Measurements from ENCODE around the gene MRAS. TPM values are rescaled to one million over a fixed set of nuclear protein-coding genes. Genes with fewer than 3 reads are reported as not detected.

MRAS gene
- total RNA-seq, 2 donors from 2014 or later: 0.19 to 0.72 TPM

GRCh38 chr3:138432576-138433240 is 84.3 kb downstream of the MRAS start:
- Mint-ChIP-seq H3K4me1 (ENCODE audit: low read depth) (peaks cover 6% of the 10 kb centered on the region), H3K27me3 (ENCODE audit: low read depth) (peaks cover 53% of the 10 kb centered on the region), H3K4me3 (no peak overlapping the region)

GRCh38 chr3:138433892-138434275 is 85.5 kb downstream of the MRAS start:
- no peak for DNase-seq
- no peak for ATAC-seq (replicated peaks in 1 of 2)
- Mint-ChIP-seq H3K27ac (peak overlapping the region; percentile 59), H3K9me3 (no peaks in the 10 kb centered on the region), H3K4me1 (ENCODE audit: low read depth) (peaks cover 6% of the 10 kb centered on the region), H3K4me3 (peak overlapping the region; percentile 87 to 89), H3K36me3 (ENCODE audit: insufficient read depth in 2 of 2) (no peaks in the 10 kb centered on the region), H3K27me3 (ENCODE audit: low read depth) (peaks cover 55% of the 10 kb centered on the region)

More at GRCh38 chr3:138432576-138433240, 84.3 kb downstream of the MRAS start:
- DNase-seq (no peak), ATAC-seq (replicated peaks in 1 of 2) (no peak)
- Mint-ChIP-seq H3K27ac (no peak overlapping the region), H3K36me3 (ENCODE audit: insufficient read depth in 2 of 2) (no peaks in the 10 kb centered on the region), H3K9me3 (no peaks in the 10 kb centered on the region)

- Mint-ChIP-seq H3K9me3 (no peaks in the 10 kb centered on the region), H3K27me3 (ENCODE audit: low read depth) (peaks cover 55% of the 10 kb centered on the region), H3K4me1 (ENCODE audit: low read depth) (peaks cover 6% of the 10 kb centered on the region), H3K27ac (peak within 1 kb of the TSS; percentile 59), H3K36me3 (ENCODE audit: insufficient read depth in 2 of 2) (no peaks in the 10 kb centered on the region), H3K4me3 (peak within 1 kb of the TSS; percentile 87 to 89)
- ATAC-seq (replicated peaks in 1 of 2) (peak; percentile 96 to 97), DNase-seq (peak; percentile 76 to 77)
Observed at GRCh38 chr3:138434276-138434874, 86.0 kb downstream of the MRAS start, which contains the start of gene ESYT3. Gene ESYT3 (plus strand): TSS chr3:138434616. CDS start chr3:138434799, 183 bp downstream.

GRCh38 chr3:138434875-138435772 is 86.7 kb downstream of the MRAS start:
- Mint-ChIP-seq H3K36me3 (ENCODE audit: insufficient read depth in 2 of 2) (no peaks in the 10 kb centered on the region), H3K4me3 (peak overlapping the region; percentile 61 to 67), H3K9me3 (no peaks in the 10 kb centered on the region), H3K27ac (no peak overlapping the region), H3K27me3 (ENCODE audit: low read depth) (peaks cover 55% of the 10 kb centered on the region), H3K4me1 (ENCODE audit: low read depth) (peaks cover 6% of the 10 kb centered on the region)
- DNase-seq (peak; percentile 8 to 12), ATAC-seq (replicated peaks in 1 of 2) (peak; percentile 11 to 18)

- Mint-ChIP-seq H3K9me3 (no peaks in the 10 kb centered on the region), H3K4me3 (peak overlapping the region; percentile 23 to 27), H3K4me1 (ENCODE audit: low read depth) (peaks cover 6% of the 10 kb centered on the region), H3K36me3 (ENCODE audit: insufficient read depth in 2 of 2) (no peaks in the 10 kb centered on the region), H3K27me3 (ENCODE audit: low read depth) (peaks cover 55% of the 10 kb centered on the region), H3K27ac (no peak overlapping the region)
- DNase-seq (no peak), ATAC-seq (replicated peaks in 1 of 2) (no peak)
Observed at GRCh38 chr3:138435840-138436239, 87.5 kb downstream of the MRAS start.

GRCh38 chr3:138437281-138437680 is 88.9 kb downstream of the MRAS start:
- ATAC-seq (replicated peaks in 1 of 2): no peak
- Mint-ChIP-seq H3K4me3 (no peak overlapping the region), H3K9me3 (no peaks in the 10 kb centered on the region), H3K4me1 (ENCODE audit: low read depth) (peaks cover 6% of the 10 kb centered on the region), H3K27me3 (ENCODE audit: low read depth) (peaks cover 42% of the 10 kb centered on the region), H3K27ac (no peak overlapping the region), H3K36me3 (ENCODE audit: insufficient read depth in 2 of 2) (no peaks in the 10 kb centered on the region)
- DNase-seq: no peak

- Mint-ChIP-seq H3K36me3 (ENCODE audit: insufficient read depth in 2 of 2) (no peaks in the 10 kb centered on the region), H3K27me3 (ENCODE audit: low read depth) (peaks cover 28% of the 10 kb centered on the region), H3K4me3 (no peak overlapping the region), H3K9me3 (no peaks in the 10 kb centered on the region), H3K4me1 (ENCODE audit: low read depth) (peaks cover 3% of the 10 kb centered on the region), H3K27ac (no peak overlapping the region)
- ATAC-seq (replicated peaks in 1 of 2): no peak
- DNase-seq: no peak
Observed at GRCh38 chr3:138438896-138439295, 90.5 kb downstream of the MRAS start.

- Mint-ChIP-seq H3K27ac (no peak overlapping the region), H3K4me1 (ENCODE audit: low read depth) (no peaks in the 10 kb centered on the region), H3K9me3 (no peaks in the 10 kb centered on the region), H3K27me3 (ENCODE audit: low read depth) (peaks cover 24% of the 10 kb centered on the region), H3K36me3 (ENCODE audit: insufficient read depth in 2 of 2) (no peaks in the 10 kb centered on the region), H3K4me3 (no peak overlapping the region)
- ATAC-seq (replicated peaks in 1 of 2) (no peak), DNase-seq (no peak)
Observed at GRCh38 chr3:138439646-138440045, 91.3 kb downstream of the MRAS start.

- H3K4me3 Mint-ChIP-seq: no peak overlapping the region
- no peaks in the 10 kb centered on the region for H3K9me3 Mint-ChIP-seq
- no peaks in the 10 kb centered on the region for H3K4me1 Mint-ChIP-seq (ENCODE audit: low read depth)
- H3K27me3 Mint-ChIP-seq (ENCODE audit: low read depth): peaks cover 24% of the 10 kb centered on the region
- ATAC-seq (replicated peaks in 1 of 2): no peak
- DNase-seq: no peak
- H3K36me3 Mint-ChIP-seq (ENCODE audit: insufficient read depth in 2 of 2): no peaks in the 10 kb centered on the region
- H3K27ac Mint-ChIP-seq: no peak overlapping the region
Observed at GRCh38 chr3:138440121-138440521, 91.7 kb downstream of the MRAS start.

GRCh38 chr3:138440596-138440995 is 92.2 kb downstream of the MRAS start:
- Mint-ChIP-seq H3K4me1 (ENCODE audit: low read depth) (no peaks in the 10 kb centered on the region), H3K36me3 (ENCODE audit: insufficient read depth in 2 of 2) (no peaks in the 10 kb centered on the region), H3K27me3 (ENCODE audit: low read depth) (peaks cover 24% of the 10 kb centered on the region), H3K9me3 (no peaks in the 10 kb centered on the region), H3K27ac (no peak overlapping the region), H3K4me3 (no peak overlapping the region)
- no peak for ATAC-seq (replicated peaks in 1 of 2)
- DNase-seq: no peak

GRCh38 chr3:138441256-138441655 is 92.9 kb downstream of the MRAS start:
- no peak for ATAC-seq (replicated peaks in 1 of 2)
- DNase-seq: no peak
- Mint-ChIP-seq H3K4me1 (ENCODE audit: low read depth) (no peaks in the 10 kb centered on the region), H3K4me3 (no peak overlapping the region), H3K36me3 (ENCODE audit: insufficient read depth in 2 of 2) (no peaks in the 10 kb centered on the region), H3K27me3 (ENCODE audit: low read depth) (peaks cover 17% of the 10 kb centered on the region), H3K27ac (no peak overlapping the region), H3K9me3 (no peaks in the 10 kb centered on the region)

- H3K4me3 Mint-ChIP-seq: no peak overlapping the region
- DNase-seq (no peak), ATAC-seq (replicated peaks in 1 of 2) (no peak)
- no peaks in the 10 kb centered on the region for H3K4me1 Mint-ChIP-seq (ENCODE audit: low read depth)
- H3K27ac Mint-ChIP-seq: no peak overlapping the region
- no peaks in the 10 kb centered on the region for H3K36me3 Mint-ChIP-seq (ENCODE audit: insufficient read depth in 2 of 2)
- H3K9me3 Mint-ChIP-seq: no peaks in the 10 kb centered on the region
- peaks cover 12% of the 10 kb centered on the region for H3K27me3 Mint-ChIP-seq (ENCODE audit: low read depth)
Observed at GRCh38 chr3:138441742-138442141, 93.4 kb downstream of the MRAS start.

- Mint-ChIP-seq H3K27ac (no peak overlapping the region), H3K27me3 (ENCODE audit: low read depth) (peaks cover 5% of the 10 kb centered on the region), H3K9me3 (no peaks in the 10 kb centered on the region), H3K4me1 (ENCODE audit: low read depth) (no peaks in the 10 kb centered on the region), H3K36me3 (ENCODE audit: insufficient read depth in 2 of 2) (no peaks in the 10 kb centered on the region), H3K4me3 (no peak overlapping the region)
- no peak for DNase-seq
- ATAC-seq (replicated peaks in 1 of 2): no peak
Observed at GRCh38 chr3:138442433-138442832, 94.1 kb downstream of the MRAS start.

All from activated T-cell treated with anti-CD3 and anti-CD28 coated beads, Interleukin-2, amount 50 U/mL, for 72 hours (primary cell).